Measurements from ENCODE around the gene LAMTOR3.
A peak's percentile ranks its signal among the peaks of the same experiment; 100 is the strongest.

The LAMTOR3 gene, protein sequence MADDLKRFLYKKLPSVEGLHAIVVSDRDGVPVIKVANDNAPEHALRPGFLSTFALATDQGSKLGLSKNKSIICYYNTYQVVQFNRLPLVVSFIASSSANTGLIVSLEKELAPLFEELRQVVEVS

DNA sequence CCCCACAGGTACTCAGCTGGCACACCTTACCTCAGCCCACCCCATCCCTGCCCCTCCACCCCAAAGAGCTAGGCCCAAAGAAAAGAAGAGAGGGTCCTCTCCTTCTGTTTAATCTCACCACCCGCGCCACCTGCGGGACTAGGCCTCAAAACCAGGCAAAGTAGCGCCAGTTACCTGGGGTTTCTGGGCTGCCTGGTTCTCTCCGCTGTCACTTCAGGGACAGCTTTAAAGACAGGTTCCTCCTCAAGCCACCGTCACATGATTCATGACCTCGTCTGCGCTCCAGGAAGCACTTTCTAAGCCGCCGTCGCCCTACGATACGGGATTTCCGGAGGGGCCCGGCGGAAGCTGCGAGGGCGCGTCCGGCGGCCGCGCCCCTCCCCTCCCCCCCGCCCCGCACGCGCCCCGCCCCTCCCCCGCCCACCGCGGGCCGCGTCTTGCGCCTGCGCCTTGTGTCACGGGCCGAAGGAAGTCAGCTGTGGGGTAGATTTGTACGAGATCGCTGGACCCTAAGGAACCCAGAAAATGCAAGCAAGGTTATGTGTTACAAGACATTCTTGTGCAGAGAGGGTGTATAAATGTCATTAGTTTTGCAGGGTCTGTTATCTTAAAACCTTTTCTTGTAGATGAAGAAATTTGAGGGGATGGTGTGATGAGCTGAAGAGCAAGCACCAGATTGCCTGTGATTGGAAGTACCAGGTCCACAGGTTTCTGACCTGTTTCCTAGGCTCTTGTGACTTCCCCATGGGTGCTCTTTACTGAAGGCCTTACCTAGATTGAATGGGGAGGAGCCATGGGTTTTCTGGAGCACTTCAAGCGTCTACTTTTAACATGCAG, at the start of gene LAMTOR3:
Gene LAMTOR3, minus strand, starts transcription at position 267 of the 837 bp plus-strand sequence. CDS start 464 bp downstream, outside the sequence.
- DNase-seq (ENCODE audit: low read depth in 3 of 3): peak; percentile 79 to 85 (median 84)

DNA sequence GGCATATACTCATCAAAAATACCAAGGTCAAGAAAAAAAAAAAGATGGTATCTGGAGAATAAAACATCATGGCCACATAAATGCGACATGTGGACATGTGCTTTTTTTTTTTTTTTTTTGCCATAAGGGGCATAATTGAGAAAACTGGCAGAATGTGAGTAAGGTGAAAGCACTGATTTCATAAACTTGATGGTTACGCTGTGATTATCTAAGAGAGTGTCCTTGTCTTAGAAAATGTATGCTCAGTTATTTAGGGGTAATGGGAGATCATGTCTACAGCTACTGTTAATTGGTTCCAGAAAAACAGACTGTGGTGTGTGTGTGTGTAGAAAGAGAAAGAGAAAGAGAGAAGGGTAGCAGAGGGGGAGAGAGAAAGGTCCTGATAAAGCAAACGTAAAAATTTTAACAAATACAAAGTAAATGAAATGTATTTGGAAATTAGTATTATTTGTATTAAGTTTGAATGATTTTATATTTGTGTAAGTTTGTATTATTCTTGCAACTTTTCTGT, 44.1 kb upstream of the LAMTOR3 start:
- DNase-seq (ENCODE audit: low read depth in 3 of 3): no peak

- DNase-seq (ENCODE audit: low read depth in 3 of 3): no peak
These were observed 40.7 kb upstream of the LAMTOR3 start for GRCh38 chr4:99934891-99935290.

DNA sequence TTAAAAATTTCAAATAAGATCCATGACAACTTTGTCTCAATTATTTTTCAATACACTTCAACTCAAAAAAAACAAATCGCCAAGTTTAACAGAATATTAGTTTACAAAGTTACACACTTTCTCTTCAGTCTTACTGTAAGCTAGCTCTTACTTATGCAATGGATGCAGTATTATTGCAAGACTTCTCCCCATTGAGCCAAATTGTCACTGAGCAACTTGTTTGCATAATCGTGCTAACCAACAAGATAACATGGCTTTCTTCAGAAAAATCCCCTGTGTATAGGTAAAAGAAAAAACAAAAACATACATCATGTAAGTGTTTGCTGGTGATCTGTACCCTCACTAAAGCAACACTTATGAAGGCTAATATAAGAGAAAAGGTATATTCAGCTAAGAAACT, 33.3 kb upstream of the LAMTOR3 start:
- DNase-seq (ENCODE audit: low read depth in 3 of 3): no peak

DNA sequence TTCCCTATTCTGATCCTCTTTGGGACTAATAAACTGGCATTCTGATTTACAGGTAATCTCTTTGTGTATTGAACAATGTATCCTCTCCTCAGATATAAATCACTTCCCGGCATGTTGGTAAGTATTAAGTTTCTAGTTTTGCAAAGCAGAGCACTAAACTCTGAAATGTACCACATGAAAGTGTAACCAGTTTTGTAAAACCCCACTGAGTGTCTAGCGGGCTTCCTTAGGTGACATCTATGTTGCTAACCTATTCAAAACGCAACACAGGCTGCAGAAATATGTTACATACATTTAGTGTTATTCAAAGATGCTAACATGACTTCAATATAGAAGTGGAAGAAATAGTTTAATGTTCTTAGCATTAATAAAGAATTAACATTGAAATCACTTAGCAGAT, 26.9 kb upstream of the LAMTOR3 start:
- no peak for DNase-seq (ENCODE audit: low read depth in 3 of 3)

DNA sequence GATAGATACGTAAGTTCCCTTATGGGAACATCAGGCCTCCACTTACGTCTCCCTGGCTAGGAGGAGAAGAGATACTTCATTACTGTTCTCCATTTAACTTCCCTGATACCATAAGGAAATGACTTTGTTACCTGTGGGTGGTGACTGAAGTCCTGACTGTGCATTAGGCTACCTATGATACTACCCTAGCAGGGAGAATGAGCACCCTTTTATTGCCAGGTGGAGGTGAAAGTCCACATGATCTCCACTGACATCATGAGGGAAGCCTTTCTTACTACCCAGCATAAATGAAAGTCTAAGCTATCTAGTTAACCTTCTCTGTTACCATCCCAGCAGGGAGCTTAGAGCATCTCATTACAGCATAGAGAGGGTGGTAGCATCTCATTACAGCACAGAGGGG, 24.4 kb upstream of the LAMTOR3 start:
- DNase-seq (ENCODE audit: low read depth in 3 of 3): no peak

DNA sequence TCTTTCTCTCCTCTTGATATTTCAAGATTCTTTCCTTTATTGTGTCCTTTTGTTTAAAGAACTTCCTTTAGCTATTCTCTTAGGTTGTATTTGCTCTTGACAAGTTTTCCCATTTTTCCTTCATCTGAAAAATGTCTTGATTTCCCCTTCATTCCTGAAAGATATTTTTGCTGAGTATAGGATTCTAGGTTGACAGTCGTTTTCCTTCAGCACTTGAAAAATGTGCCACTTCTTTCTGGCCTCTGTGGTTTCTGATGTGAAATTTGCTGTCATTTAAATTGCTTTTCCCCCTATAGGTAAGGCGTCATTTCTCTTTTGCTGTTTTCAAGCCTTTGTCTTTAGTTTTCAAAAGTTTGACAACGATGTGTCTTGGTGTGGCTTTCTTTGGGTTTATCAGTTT, 23.3 kb upstream of the LAMTOR3 start:
- DNase-seq (ENCODE audit: low read depth in 3 of 3): no peak

DNA sequence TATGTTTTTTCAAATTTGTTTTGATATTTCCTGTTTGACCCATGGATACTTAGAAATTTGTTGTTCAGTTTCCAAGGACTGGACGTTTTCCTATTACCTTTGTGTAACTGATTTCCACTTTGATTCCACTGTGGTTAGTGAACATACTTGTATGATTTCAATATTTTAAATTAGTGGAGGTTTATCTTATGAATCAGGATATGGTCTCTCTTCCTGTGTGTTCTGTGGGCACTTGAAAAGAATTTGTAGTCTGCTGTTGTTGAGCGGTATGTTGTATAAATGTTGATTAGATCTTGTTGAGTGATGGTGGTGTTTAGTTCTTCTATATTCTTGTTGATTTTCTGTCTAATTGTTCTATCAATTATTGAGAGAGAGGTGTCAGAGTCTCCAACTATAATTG, 21.2 kb upstream of the LAMTOR3 start:
- no peak for DNase-seq (ENCODE audit: low read depth in 3 of 3)

- no peak for DNase-seq (ENCODE audit: low read depth in 3 of 3)
These were observed 771 bp upstream of the LAMTOR3 start for GRCh38 chr4:99894998-99895397.

GRCh38 chr4:99893839-99894160, 427 bp downstream of the LAMTOR3 start:
- no peak for DNase-seq (ENCODE audit: low read depth in 3 of 3)

GRCh38 chr4:99893029-99893428, 1.2 kb downstream of the LAMTOR3 start:
- DNase-seq (ENCODE audit: low read depth in 3 of 3): no peak

GRCh38 chr4:99891351-99891750, 2.9 kb downstream of the LAMTOR3 start:
- DNase-seq (ENCODE audit: low read depth in 3 of 3): no peak

GRCh38 chr4:99887837-99888236, 6.4 kb downstream of the LAMTOR3 start:
- DNase-seq (ENCODE audit: low read depth in 3 of 3): no peak

GRCh38 chr4:99886146-99886545, 8.1 kb downstream of the LAMTOR3 start:
- DNase-seq (ENCODE audit: low read depth in 3 of 3): no peak

DNA sequence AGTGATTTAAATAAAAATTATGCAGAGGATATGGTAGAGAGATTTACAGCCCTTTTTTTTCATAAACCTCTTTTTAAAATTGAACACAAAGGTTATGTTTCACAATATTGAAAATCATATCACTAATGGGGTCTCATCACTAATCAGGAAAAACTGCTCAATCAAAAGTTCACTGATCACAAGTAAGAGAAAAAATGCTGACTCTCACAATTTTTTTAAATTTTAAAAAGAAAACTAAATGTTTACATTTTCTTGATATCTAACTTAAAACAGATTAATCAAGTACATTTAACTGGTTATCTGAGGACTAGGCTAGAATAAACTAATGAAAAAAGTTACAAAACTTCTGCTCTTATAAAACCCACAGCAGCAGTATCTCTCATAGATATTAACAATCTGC, 8.5 kb downstream of the LAMTOR3 start:
- no peak for DNase-seq (ENCODE audit: low read depth in 3 of 3)

DNA sequence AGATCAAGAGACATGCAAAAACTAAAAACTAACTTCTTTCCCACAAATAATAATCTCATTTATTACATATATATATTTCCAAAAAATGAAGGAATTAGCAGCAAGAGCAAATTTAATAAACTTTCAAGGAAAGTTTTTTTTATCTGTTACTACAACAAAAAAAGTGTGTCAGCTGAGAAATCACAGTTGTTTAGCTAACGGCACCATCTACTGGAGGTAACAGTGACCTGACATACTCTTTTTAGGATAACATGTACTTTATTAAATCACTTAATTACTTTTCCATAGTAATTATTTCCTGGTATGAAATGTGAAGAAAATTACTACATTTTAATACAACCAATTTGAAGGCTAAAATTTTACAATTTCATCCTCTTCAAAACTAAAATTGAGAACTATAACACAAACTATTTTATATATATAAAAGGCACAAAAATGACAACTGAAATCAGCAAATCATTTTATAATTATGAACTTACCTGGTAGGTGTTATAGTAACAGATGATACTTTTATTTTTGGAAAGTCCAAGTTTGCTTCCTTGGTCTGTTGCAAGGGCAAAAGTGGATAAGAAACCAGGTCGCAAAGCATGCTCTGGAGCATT, 9.1 kb downstream of the LAMTOR3 start:
- DNase-seq (ENCODE audit: low read depth in 3 of 3): peak in 1 of 3 experiments; percentile 14

DNA sequence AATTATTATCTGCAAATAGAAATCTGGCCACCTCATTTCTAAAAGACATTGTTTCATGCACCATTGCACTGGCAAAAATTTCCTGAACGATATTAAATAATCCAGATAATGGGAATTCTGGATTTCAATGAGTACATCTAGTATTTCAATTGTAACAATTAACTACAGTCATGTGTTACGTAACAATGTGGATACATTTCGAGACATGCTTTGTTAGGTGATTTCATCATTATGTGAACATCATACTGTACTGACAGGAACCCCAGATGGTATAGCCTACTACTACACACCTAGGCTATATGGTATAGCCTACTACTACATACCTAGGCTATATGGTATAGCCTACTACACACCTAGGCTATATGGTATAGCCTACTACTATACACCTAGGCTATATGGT, 14.8 kb downstream of the LAMTOR3 start:
- no peak for DNase-seq (ENCODE audit: low read depth in 3 of 3)

GRCh38 chr4:99878604-99879003, 15.6 kb downstream of the LAMTOR3 start:
- DNase-seq (ENCODE audit: low read depth in 3 of 3): no peak

DNA sequence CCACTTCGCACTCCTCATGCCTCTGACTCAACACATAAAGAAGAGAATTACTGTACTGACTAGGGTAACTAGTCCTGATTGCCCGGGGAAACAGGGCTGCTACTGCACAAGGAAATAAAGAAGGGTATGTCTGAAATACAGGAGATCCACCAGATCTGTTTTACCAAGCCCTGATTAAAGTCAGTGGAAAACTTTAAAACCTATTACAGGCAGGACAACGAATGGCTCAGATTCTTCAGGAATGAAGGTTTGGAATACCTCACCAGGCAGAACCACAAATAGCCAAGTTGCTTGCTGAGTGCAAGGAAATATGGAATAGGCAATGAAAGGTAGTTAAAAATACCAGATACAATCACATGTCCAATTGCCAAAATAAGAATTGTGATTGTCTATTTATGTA, 17.3 kb downstream of the LAMTOR3 start:
- no peak for DNase-seq (ENCODE audit: low read depth in 3 of 3)

DNA sequence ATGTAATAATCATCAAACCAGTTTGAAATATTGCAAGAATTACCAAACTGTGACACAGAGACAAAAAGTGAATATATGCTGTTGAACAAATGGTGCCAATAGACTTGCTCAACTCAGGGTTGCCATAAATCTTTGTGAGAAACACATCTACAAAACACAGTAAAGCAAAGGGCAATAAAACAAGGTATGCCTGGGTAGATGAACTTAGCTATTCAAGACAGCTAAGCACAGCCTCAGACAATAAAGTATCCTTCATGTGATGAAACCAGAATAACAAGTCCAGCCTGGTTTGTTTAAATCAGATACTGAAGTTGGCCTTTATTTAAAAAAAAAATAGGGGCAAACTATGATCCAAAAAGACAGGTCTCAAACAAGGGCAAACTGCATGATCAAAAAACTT, 19.2 kb downstream of the LAMTOR3 start:
- no peak for DNase-seq (ENCODE audit: low read depth in 3 of 3)

GRCh38 chr4:99872570-99872969, 21.7 kb downstream of the LAMTOR3 start:
- DNase-seq (ENCODE audit: low read depth in 3 of 3): no peak

DNA sequence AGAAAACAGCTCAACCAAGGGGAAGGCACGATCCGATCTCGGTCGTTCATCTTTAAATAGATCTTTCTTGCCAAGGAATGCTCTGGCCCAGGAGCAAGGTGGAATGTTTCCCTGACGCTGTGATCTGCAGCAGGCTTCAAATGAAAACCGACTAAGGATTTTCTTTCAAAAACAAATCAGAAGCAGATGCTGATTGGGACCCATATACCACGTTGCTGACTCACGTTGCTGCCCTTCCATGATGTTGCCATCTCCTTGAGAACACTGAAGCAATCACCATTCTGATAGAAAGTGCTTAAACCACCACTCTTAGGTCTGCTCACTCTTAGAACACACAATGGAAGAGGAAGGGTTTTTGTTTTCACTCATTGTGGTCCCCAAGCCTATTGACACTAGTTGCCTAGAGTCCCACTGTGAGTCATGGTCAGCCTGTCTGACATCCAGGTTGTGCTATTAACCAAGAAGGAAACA, 26.1 kb downstream of the LAMTOR3 start:
- DNase-seq (ENCODE audit: low read depth in 3 of 3): no peak

DNA sequence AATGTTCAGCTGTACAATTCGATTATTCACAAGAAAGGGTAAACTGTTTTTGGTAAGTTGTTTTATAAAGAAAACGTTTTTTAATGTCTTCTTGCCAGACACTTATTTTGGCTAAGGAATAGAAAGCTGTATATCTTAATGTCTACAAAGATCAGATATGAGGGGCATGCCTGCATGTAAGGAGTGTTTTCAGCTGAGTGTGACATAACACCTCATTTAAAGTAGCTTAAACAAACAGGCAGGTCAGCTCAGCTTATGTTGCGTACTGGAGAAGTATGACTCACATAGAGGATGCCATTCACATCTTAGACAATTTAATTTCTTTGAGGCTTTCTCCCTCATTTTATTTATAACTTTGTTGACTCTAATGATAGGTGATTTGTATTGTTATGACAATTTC, 30.4 kb downstream of the LAMTOR3 start:
- DNase-seq (ENCODE audit: low read depth in 3 of 3): no peak

All from stimulated activated CD4-positive, alpha-beta T cell treated with anti-CD3 and anti-CD28 coated beads, TNF-alpha, amount 100 ng/mL, for 24 hours (primary cell).